ENCODE data around the gene TMED9.

DNA sequence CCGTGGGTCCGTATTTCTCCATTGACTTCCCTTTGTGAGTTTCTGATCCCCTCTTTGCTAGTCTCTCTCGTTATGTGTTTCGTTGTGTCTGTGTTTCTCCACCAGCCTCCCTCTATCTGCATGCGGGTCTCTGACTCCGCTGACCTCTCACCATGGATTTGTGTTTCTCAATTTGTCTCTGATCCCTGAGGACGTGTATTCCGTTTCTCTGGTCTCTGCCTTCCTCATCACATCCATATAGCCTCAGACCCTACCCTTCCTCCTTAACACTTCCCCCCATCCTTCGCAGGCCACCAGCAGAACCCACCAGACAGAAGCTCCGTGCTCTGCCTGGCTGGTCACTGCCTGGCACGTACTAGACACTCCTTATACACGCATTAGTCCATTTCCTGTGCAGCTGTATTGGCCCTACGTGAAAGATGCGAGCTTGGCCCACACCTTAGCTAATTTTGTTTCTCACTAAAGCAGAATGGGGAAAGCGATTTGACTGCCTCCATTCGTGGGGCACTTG is 8.6 kb downstream of the TMED9 start:
- TF ChIP-seq EZH2 (optimal IDR thresholded peaks at IDR 0.05; ENCODE audit: low read depth, low read length) = no peak
- TF ChIP-seq, protein P1, sequence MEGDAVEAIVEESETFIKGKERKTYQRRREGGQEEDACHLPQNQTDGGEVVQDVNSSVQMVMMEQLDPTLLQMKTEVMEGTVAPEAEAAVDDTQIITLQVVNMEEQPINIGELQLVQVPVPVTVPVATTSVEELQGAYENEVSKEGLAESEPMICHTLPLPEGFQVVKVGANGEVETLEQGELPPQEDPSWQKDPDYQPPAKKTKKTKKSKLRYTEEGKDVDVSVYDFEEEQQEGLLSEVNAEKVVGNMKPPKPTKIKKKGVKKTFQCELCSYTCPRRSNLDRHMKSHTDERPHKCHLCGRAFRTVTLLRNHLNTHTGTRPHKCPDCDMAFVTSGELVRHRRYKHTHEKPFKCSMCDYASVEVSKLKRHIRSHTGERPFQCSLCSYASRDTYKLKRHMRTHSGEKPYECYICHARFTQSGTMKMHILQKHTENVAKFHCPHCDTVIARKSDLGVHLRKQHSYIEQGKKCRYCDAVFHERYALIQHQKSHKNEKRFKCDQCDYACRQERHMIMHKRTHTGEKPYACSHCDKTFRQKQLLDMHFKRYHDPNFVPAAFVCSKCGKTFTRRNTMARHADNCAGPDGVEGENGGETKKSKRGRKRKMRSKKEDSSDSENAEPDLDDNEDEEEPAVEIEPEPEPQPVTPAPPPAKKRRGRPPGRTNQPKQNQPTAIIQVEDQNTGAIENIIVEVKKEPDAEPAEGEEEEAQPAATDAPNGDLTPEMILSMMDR (IDR thresholded peaks at IDR 0.05; ENCODE audit: low read length) = no peak
